Measurements from ENCODE around the gene PDE11A.
"Not testable (repeated sequence)": the region's sequence is repeated elsewhere in the genome, so short reads cannot be mapped to it uniquely, and the experiment has no call there.

The PDE11A gene

DNA sequence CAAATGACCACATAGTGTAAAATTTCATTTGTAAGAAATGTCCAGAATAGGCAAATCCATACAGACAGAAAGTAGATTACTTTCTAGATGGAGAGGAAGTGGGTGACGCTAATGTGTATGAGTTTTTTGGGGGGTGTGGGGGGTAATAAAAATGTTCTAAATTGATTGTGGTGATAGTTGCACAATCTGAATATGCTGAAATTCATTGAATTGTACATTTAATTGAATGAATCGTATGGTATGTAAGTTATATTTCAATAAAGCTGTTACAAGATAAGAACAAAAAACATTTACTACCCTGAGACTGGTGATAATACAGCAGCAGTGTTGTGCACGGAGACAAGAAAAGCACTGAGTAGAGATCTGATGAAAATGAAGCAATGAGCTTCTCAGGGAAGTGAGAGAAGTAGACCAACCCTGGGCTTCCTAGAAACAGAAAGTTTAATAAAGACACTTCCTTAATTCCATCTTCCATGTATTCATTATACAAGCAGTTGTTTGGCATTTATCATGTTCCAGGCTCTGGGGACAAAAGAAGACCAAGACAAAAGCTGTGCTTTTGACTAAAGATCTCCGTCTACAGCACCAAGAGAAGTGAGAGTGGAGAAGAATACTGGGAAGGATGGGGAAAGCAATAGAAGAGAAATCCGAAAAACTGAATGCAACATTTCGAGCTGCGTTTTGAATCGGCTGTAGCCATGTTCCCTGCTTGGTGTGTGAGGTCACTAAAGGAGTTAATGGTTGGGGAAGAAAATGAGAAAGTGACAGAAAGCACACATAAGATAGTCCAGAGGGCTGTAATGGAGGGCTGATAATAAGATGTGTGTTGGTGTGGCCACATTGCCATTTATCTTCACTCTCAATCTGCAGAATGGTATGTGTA, 1.8 kb upstream of the PDE11A start:
- DNase-seq = no peak

DNA sequence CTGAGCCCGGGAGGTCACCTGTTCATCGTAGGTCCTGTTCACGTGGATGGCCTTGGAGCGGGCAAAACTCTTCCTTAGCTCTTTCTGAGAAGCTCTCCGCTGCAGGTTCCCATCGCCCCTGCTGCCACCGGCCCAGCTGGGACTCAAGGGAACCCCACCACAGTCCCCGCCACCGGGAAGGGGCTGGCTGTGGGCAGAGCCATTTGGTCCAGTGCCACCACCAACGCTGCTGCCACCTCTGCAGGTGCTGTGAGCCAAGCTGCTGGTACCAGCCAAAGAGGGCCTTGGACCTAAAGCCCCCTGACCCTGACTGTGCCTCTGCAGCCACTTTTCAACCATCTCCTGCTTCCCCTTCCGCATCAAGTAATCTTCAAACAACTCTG, 586 bp downstream of the PDE11A start:
- DNase-seq = no peak

DNA sequence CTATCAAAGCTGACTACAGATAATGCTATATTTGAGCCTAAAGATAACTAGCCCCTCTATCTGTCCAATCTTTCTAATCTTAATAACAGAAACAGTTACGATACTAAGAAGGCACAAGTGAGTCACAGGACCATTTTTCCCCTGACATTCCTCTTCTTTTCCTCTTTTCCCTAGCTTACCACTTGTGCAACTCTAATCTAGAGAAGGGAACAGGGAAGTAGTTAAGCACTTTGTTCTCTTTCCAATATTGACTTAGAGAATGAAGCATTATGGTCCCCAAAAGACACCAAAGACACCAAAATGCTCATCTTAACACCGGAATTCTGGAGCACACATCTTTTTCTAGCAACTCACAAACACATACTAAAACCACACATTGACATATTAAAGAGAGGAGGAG, 1.8 kb downstream of the PDE11A start:
- no peak for DNase-seq

DNA sequence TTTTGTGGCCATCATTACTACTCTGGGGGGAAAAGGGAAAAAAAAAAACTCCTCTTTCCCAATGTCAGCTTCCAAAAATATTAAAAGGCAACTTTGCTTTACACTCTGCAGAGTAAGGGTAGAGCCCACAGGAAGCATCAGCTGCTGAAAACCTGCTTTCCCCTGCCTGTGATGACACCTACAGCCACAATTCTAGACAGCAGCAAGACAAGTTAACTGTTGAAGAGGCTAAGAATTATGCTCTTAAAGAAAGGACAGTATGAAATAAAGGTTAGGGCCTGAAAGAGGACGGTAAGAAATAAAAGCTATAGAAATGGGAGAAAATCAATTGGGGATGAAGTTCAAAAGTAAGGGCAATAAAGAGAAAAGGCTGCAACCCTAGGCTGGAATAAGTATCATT, 3.0 kb downstream of the PDE11A start:
- no peak for DNase-seq

DNA sequence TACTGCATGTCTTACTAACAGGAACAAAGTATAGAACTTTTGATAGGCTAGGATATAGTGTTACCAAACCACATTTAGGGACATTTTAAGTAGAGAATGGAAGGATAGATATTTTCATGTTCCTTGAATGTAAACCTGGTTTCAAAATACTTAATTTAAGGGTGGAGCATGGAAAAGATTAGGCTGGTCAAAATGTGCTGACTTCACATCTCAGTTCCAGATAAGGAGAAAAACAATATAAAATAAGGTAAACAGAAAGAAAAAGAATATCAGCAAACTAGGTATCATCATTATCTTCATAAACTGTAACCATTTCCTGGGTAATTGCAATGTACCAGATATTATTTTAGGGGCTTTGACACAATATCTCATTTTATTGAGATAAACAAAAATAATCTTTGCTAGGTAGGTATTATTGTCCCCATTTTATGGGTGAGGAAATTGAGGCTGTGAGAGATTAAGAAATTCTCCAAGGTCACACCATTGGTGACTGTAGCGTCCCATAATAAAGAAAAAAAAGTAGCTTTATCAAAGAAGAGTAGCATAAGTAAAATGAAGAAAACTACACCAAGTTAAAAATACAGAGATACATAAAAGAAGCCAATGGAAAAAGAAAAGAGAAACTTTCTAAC, 3.6 kb downstream of the PDE11A start:
- no peak for DNase-seq

DNA sequence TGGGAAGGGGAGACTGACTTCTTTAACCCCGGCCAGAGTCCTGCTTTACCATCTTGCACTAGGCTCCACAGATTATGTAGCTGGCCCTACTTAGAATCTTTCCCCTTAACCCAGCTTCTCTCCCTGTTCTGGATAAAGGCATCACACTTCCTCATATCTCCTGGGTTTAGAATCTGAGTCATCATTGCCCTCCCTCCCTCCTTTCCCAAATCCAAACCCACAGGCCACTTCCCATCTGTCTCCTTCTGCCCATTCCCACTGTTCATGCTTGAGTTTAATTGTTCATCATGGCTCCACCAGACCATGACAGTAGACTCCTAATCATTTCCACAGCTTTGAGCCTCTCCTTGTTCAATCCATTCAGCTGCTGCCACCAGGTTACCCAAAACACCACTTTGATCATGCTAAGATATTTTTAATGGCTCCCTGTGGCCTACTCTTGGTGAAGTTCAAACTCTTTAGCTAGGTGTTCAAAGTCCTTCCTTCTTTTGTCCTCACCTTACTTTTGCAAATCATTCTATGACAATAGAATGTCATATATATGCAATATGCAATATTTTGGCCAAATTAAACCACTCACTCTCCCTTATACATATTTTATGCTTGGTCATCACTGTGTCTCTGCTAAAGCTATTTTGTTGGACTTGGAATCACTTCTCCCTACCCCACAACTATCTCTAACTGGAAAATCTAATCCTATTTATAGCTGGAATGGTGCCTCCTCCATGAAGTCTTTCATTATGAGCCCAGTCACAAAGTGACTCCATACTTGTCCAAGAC, 5.5 kb downstream of the PDE11A start:
- DNase-seq = peak; percentile 48

DNA sequence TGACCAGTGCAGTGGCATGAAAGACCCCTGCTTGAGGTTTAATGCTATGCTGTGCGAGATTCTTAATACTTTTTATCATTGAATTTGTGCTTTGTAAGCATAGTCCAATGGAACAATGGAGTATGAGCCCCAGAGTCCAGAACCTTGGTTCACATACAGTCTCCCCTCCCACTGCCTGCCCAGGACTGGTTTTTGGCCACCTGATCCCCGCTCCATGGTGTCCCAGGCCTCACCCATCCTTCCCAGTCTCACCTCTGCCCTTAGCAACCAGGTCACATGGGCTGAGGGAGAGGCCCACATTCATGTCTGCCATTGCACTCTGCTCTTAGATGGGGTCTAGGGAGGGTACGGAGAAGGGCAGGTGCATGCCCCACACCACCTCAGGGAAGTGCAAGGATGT, 6.3 kb downstream of the PDE11A start:
- DNase-seq = no peak

DNA sequence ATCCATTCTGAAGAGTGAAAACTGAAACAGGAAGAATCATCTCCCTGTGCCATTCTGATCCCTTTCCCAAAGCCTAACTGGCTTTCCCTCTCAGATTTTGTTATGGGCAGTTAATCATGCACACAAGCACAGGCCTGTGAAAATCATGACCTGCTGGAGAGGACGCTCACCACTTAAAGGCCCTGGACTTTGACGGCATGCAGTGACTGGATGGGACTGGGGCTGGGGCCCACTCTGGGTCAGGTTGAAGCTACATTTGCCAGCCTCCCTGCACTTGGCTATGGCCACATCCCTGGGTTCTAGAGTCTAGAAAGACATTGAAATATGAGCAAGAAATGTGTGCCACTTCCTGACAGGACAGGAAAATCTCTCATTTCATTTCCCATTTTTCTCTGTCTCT, 12.9 kb downstream of the PDE11A start:
- no peak for DNase-seq

DNA sequence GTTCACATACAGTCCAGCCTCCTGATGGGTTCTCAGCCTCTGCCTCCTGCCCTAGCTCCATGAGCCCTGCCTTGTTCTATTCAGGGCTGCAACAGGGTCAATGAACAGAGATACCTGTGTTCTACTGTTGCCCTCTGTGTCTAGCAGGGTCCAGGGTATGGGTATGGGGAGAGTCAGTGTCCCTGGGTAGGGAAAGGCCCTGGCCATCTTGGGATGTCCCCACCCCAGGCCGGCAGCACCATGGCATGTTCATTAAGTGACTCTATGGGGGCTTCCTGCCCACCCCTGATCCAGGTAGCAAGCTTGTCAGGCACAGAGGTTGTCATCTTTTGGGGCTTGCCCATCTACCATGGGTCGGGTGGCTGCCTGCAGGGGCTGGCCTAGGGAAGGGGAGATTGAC, 13.5 kb downstream of the PDE11A start:
- no peak for DNase-seq

DNA sequence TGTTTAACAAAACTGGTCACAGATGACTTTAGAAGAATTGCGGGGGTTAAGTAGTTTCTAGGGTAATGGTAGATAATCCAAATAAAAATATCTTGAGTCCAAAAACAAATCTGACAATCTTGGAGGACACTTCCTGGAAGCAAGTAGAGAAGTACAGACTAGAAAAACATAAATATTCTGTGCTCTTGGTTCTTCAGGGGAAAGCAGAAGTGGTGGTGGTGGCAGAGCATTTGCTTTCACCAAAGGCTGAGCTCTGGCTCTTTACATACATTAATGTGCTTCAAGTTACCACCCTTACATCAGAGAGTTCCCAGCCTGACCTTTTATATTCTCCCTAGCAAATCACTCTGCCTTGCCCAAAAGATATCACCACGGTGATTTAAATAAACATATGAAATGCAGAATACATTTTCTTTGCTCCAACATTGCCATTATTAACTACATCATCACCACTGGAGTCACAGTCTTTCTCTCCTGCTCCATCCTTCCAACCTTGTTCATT, 15.3 kb downstream of the PDE11A start:
- no peak for DNase-seq

DNA sequence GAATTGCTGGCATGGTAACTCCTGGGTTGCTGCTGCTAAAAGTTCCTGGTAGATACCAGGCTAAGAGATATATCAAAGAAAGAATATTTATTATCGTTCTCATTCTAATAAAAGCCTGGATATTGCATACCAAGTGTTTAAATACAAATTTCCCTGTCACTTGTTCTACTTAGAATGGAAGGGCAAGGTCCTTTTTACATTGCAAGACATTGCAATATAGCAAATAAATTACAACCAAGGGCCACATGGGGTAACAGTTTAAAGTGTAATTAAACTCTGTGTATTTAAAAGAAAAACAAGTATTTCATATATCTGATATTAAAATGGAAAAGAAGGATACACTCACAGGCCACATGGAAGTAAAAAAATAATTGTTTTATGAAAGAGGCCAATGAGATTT, 16.2 kb downstream of the PDE11A start:
- no peak for DNase-seq

DNA sequence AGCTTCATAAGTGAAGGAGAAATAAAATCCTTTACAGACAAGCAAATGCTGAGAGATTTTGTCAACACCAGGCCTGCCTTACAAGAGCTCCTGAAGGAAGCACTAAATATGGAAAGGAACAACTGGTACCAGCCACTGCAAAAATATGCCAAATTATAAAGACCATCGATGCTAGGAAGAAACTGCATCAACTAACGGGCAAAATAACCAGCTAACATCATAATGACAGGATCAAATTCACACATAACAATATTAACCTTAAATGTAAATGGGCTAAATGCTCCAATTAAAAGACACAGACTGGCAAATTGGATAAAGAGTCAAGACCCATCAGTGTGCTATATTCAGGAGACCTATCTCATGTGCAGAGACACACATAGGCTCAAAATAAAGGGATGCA, 21.3 kb downstream of the PDE11A start:
- DNase-seq = not testable (repeated sequence)

DNA sequence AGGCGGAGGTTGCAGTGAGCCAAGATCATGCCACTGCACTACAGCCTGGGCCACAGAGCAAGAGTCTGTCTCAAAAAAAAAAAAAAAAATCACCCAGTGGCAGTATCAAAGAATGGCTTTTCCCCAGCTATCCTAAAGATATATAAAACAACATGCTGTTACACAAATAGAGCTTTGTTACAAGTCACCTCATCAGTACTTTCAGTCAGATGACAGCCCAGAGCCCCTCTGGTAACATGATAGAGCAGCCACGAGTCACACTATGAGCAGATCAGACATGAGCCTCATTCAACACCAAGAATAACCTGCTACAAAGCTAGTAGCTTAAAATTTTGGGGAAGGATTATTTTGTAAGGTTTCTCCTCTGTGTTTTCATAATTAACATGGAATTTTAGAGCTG, 25.2 kb downstream of the PDE11A start:
- DNase-seq = no peak

DNA sequence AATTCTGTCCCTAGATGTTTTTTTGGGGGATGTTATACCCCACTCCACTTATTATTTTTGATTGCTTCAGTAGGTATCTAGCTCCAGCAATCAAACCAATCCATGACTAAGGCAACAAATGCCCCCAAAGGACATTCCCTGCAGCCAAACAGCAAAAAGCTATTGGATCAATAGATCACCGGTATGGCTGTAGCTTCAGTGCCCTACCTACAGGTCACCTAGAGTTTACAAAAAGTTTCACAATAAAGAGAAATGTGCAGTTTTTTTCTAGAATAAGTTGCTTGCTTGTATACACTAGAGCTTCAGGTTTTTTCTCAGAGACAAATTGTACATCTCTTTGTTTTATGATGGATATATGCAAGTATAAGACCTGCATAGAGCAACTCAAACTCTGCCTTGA, 27.7 kb downstream of the PDE11A start:
- DNase-seq = no peak

DNA sequence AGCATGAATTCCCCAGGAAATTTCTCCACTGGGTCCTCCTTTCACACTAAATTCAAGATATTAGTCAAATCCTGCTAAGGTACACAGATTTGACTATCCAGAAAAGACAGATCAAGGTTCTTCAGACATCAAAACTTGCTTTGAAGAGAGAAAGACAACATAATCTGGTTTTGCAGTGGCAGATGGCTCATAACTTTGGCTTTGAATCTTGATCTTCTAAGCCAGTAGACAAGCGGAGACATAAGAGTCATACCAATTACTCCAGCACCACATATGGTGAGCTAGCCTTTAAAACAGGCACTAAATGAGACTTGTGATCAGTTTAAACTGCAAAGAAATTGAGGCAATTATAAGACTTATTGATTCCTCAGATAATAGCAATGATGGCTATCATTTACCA, 29.3 kb downstream of the PDE11A start:
- no peak for DNase-seq

DNA sequence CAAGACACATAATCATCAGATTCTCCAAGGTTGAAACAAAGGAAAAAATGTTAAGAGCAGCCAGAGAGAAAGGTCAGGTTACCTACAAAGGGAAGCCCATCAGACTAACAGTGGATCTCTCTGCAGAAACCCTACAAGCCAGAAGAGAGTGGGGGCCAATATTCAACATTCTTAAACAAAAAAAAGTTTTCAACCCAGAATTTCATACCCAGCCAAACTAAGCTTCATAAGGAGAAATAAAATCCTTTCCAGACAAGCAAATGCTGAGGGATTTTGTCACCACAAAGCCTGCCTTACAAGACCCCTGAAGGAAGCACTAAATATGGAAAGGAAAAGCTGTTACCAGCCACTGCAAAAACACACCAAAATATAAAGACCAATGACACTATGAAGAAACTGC, 39.0 kb downstream of the PDE11A start:
- not testable (repeated sequence) for DNase-seq

DNA sequence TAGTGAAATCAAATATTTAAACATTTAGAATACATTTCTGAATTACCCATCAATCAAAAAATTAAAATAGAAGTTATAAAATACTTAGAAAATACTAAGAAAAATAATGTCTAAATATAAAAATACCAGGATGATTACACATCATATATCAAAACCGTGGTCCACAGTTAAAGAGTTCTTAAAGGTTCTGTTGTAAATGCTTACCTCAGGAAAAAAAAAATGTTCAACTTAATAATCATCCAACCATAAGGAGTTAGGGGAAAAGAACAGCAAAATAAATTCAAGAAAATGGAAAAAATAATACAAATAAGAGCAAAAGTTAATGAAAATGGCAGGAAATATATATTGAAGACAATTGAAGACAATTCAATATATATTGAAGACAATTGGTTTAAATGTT, 43.2 kb downstream of the PDE11A start:
- no peak for DNase-seq

DNA sequence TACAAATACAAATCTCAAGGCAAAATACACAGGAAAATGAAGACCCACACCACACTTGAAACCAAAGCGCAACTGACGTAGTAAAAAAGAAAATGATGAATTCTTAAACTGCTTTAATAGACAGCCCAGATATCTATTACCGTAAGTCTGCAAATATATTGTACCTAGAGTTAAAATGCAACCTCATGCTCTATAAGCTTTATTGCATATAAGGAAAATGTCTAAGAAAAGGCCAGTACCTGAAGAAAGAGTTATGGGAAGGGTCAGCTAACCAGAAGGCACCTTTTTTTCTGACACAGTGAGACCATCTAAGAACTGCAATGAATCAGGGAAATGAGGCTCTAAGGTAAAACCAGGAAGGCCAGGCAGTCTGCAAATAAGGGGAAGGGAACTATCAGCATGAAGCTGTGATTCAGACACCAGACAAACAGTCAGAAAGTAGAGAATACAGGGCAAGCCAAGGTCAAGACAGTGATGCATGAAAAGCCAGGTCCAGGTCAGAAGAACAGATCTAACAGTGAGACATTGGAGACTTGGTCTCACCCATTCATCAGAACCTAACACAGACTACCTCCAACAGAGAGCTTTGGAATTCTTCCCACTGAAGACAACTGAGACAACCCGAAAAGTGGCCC, 46.9 kb downstream of the PDE11A start:
- no peak for DNase-seq

DNA sequence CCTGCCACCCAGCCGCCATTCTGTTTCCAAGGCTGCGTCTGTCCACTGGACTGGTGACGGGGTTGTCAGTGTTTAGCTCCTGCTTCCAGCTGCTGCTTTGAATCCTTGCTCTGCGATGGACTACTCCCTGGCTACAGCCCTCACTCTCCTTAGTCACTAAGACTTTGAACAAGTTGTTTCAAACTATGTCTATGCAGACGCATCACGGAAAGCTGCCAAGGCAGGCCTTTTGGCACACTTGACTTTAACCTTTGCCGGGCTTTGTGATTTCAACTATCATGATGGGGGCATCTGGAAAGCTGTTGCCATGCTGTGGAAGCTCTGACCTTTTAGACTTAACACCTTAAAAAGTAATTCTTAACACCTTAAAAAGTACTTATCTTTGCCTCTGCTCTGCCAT, 54.4 kb downstream of the PDE11A start:
- DNase-seq = no peak

DNA sequence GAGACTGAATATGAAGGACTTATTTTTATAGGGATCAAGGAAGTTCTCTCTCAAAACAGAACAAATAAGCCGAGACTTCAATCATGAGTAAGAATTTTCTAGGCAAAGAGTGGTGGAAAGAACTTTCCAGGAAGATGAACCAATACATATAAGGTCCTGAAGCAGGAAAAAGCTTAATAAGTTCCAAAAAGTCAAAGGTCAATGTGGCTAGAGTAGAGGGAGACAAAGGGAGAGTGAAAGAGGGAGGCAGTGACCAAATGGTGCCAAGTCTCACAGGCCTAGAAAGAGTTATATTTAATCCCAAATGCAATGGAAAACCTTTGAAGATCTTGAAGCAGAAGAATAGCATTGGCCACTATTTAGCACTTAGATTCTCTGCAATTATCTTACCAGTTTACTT, 56.0 kb downstream of the PDE11A start:
- DNase-seq = no peak

DNA sequence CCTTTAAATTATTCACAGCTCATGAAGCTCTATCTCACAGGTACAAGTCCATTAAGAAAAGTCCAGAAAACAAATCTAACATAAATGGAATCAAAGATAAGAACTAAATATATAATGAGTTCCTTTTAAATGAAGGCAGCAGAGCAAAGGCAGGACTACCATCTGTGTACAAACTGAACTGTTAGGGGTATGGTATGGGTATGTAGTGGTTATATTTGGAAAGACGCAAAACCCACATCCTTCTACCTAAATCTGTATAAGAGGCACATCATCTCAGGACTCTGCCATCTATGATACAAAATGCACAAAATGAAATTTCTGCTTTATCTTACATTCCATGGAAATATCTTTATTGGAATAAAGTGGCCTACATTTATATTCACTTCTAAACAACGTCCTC, 59.9 kb downstream of the PDE11A start:
- no peak for DNase-seq

DNA sequence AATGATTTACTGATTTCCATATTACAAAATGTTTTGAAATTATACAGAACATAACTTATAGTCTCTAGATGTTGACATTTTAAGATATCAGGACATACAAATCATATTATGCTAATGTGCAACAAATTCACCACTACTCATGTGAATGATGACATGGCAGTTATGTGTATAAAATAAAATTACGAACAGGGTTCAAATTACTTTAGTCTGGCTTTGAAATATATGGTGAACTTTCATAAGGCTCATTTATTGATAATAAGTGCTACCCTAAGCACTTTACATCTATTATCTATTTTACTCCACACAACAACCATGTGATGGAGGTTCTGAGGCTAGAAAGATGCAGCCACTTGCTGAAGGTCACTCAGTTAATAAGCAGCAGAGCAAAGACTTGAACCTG, 62.8 kb downstream of the PDE11A start:
- DNase-seq = no peak

DNA sequence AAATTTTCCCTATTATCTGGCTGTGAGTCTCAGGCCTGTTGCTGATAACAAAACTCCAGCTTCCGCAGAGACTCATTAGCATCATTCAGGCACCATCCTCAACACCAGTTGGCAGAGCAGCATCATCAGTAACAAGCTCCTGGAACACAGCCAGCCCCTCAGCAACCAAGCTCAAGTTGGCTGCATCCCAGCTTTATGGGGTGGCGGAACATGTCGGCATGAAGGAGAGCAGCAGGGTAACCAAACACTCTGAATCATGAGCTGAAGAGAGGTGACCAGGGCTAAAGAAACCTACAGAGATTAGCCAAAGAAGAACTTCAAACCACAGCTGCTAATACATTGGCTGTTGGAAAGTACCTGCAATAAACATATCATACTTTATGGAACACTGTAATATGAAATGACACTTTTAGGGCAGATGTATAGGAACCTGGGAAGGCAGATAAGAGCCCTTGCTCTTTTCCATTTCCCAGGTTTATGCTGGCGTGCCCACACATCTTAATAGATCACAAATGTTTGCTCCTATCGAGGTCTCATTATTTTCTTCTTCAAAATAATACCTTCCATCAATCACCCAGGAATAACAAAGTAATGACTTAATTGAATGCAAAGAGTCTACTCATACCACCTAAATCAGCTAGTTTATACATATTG, 63.8 kb downstream of the PDE11A start:
- DNase-seq = no peak

Data from NCI-H187 treated with DMSO at 0.1 percent for 48 hours (cell line).